ENCODE results near the gene EXOC3L2. TPM values are rescaled to one million over a fixed set of nuclear protein-coding genes. Genes with fewer than 3 reads are reported as not detected.

EXOC3L2 gene
- total and polyA plus RNA-seq, 2 donors (not counting 3 experiments of a cell fraction or from before 2014, with no cell fraction given) = 0.66 to 1.8 TPM

DNA sequence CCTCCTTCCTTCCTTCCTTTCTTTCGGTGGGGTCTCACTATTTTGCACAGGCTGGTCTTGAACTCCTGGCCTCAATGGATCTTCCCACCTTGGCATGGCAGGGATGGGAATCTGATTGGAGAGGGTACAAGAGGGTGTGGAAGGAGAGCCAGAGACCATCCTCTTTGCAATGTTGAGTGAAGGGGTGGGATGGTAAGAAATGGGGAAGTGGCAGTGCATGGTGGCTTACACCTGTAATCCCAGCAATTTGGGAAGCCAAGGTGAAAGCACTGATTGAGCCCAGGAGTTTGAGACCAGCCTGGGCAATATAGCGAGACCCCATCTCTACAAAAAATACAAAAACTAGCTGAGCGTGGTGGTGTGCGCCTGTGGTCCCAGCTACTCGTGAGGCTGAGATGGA, 61.1 kb downstream of the EXOC3L2 start:
- no peak overlapping the region for H3K27ac ChIP-seq (ENCODE audit: insufficient read depth, low read depth, low read length)
- no peak for DNase-seq (ENCODE audit: low read depth, low spot score)
- no peaks in the 10 kb centered on the region for H3K9me1 ChIP-seq (replicated peaks; ENCODE audit: control insufficient read depth, extremely low read depth, insufficient read depth, low read length)
- H2AFZ ChIP-seq (ENCODE audit: low read depth, low read length) = no peak overlapping the region
- H3K27me3 ChIP-seq (ENCODE audit: control insufficient read depth in 2 of 2, insufficient read depth in 2 of 2, low read length in 2 of 2) = no peaks in the 10 kb centered on the region
- CTCF ChIA-PET = interaction anchor here (0.7 to 0.9 kb wide), 2 partner anchors 22 to 59 kb away, joined by 3 read pairs; no protein-coding TSS in a partner anchor
- no peak overlapping the region for H3K9ac ChIP-seq (replicated peaks; ENCODE audit: extremely low read depth, insufficient read depth, low read length)
- H4K20me1 ChIP-seq (replicated peaks; ENCODE audit: control insufficient read depth, extremely low read depth, insufficient read depth, low read length) = no peaks in the 10 kb centered on the region
- H3K4me1 ChIP-seq (ENCODE audit: control insufficient read depth, extremely low read depth, insufficient read depth, low read length) = peaks cover 9% of the 10 kb centered on the region
- H3K9me3 ChIP-seq (replicated peaks; ENCODE audit: control insufficient read depth, insufficient read depth, low read length) = no peaks in the 10 kb centered on the region
- H3K4me2 ChIP-seq (ENCODE audit: insufficient read depth, low read length) = no peak overlapping the region
- POLR2A ChIA-PET = no interaction called here
- no peak overlapping the region for H3K4me3 ChIP-seq (replicated peaks in 1 of 3; ENCODE audit: insufficient read depth in 1 of 3, low read depth in 1 of 3, low read length in 3 of 3)
- dilution Hi-C loops (cut with MboI; ENCODE audit: extremely low pct_ligation_motif_present, low sequenced_read_pairs) = no loop called here
- H3K36me3 ChIP-seq (ENCODE audit: control insufficient read depth in 2 of 2, extremely low read depth in 1 of 2, insufficient read depth in 2 of 2, low read length in 2 of 2) = no peaks in the 10 kb centered on the region
- intact Hi-C loops (cut with micrococcal nuclease) = no loop called here
- peaks cover 11% of the 10 kb centered on the region for H3K79me2 ChIP-seq (ENCODE audit: control insufficient read depth, insufficient read depth, low read length)
- FAIRE-seq = no peak
- BruUV-seq (replicated peaks) = no TSS peak
- TF ChIP-seq MYC (IDR thresholded peaks at IDR 0.05; ENCODE audit: low read depth, low read length) (no peak), MAX (IDR thresholded peaks at IDR 0.05; ENCODE audit: insufficient read depth, insufficient read length) (no peak), POLR2AphosphoS5 (IDR thresholded peaks at IDR 0.05; ENCODE audit: insufficient read depth, low read depth, low read length) (no peak), JUN (IDR thresholded peaks at IDR 0.05; ENCODE audit: borderline replicate concordance, insufficient read depth, insufficient read length, low read depth) (no peak), CTCF (IDR thresholded peaks at IDR 0.05; ENCODE audit: extremely low read depth in 1 of 2, insufficient read depth in 1 of 2, low read depth in 1 of 2, low read length in 2 of 2) (no peak), POLR2A (IDR thresholded peaks at IDR 0.05; ENCODE audit: low read depth, low read length) (no peak), FOS (IDR thresholded peaks at IDR 0.05; ENCODE audit: borderline replicate concordance, insufficient read depth, low read length) (no peak), GATA2 (IDR thresholded peaks at IDR 0.05; ENCODE audit: insufficient read depth, insufficient read length, low read depth, low read length) (no peak), EZH2 (IDR thresholded peaks at IDR 0.05; ENCODE audit: borderline replicate concordance, low read depth, low read length, severe bottlenecking) (no peak)
